ENCODE data around the gene HDAC10. TPM values are rescaled to one million over a fixed set of nuclear protein-coding genes. Genes with fewer than 3 reads are reported as not detected.

Gene HDAC10
- total RNA-seq, 1 donor from 2014 or later = 13.6 TPM

DNA sequence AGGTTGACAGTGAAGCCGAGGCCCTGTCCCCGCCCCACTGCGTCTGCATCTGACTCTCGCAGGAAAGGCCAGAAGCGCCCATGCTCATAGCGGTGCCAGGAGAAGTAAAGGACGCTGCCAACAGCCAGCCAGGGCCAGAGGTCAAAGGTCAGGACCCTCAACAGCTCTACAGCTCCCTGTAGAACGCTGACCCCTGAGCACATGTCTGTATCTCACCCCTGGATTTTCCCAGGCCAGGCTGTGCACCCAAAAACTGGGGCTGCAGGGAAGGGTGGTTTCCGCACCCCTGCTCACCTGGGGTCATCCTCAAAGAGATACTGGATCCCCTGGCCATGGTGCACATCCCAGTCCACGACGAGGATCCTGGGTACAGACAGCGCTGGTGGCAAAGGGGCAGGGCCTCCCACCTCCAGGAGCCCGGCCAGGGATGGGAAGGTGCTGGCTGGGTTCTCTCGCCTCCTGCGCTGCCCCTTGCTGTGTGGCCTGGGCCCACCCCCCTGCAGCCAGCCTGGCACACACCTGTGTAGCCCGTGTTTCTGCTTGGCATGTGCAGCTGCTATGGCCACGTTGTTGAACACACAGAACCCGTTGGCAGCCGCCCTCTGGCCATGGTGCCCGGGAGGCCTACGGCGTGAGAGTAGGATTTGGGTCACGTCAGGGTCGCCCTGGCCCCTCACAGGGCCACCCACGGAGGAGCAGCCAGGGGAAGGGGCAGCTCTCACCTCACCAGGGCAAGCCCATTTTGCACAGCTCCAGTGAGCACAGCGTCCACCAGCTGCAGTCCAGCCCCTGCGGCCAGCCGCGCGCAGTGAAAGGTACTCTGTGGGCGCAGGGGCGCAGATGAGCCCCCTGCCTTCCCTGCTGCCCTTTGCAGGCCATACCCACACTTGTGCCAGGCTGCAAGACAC is 1.5 kb downstream of the HDAC10 start:
- Histone ChIP-seq H3K36me3 (peaks cover 18% of the 10 kb centered on the region), H3K4me3 (peak overlapping the region; percentile 89), H3K27me3 (ENCODE audit: low read depth) (no peaks in the 10 kb centered on the region), H3K4me1 (peaks cover 53% of the 10 kb centered on the region), H3K27ac (replicated peaks) (no peak overlapping the region), H3K9me3 (replicated peaks) (no peaks in the 10 kb centered on the region)
- DNase-seq = no peak
- TF ChIP-seq, protein P1, sequence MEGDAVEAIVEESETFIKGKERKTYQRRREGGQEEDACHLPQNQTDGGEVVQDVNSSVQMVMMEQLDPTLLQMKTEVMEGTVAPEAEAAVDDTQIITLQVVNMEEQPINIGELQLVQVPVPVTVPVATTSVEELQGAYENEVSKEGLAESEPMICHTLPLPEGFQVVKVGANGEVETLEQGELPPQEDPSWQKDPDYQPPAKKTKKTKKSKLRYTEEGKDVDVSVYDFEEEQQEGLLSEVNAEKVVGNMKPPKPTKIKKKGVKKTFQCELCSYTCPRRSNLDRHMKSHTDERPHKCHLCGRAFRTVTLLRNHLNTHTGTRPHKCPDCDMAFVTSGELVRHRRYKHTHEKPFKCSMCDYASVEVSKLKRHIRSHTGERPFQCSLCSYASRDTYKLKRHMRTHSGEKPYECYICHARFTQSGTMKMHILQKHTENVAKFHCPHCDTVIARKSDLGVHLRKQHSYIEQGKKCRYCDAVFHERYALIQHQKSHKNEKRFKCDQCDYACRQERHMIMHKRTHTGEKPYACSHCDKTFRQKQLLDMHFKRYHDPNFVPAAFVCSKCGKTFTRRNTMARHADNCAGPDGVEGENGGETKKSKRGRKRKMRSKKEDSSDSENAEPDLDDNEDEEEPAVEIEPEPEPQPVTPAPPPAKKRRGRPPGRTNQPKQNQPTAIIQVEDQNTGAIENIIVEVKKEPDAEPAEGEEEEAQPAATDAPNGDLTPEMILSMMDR (IDR thresholded peaks at IDR 0.05; ENCODE audit: borderline replicate concordance) = no peak
- intact Hi-C loops (cut with micrococcal nuclease) = no loop called here

- peaks cover 18% of the 10 kb centered on the region for H3K36me3 ChIP-seq
- no peak overlapping the region for H3K27ac ChIP-seq (replicated peaks)
- H3K4me1 ChIP-seq = peaks cover 64% of the 10 kb centered on the region
- TF ChIP-seq, protein P1 (IDR thresholded peaks at IDR 0.05; ENCODE audit: borderline replicate concordance) = no peak
- DNase-seq = no peak
- no peaks in the 10 kb centered on the region for H3K9me3 ChIP-seq (replicated peaks)
- no peak overlapping the region for H3K4me3 ChIP-seq
- no peaks in the 10 kb centered on the region for H3K27me3 ChIP-seq (ENCODE audit: low read depth)
- intact Hi-C loops (cut with micrococcal nuclease) = no loop called here
These were observed 2.6 kb downstream of the HDAC10 start for GRCh38 chr22:50248196-50249081.

DNA sequence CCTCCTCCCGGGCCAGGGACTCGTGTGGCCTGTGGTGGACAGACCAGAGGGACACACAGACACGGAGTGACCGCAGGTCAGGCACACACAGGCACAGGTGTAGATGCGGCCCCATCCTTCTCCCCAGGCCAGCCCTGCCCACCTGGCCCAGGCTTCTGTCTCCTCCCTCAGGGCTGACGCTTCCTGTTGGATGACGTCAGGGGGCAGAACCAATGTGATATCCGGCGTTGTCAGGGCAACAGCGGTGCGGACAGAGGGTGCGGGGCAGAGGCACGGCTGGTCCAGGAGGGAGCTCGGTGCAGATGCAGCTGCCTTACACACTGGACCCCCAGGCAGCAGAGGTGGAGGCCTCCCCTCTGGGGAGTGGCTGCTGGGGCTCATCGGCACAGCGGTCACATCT is 3.3 kb downstream of the HDAC10 start:
- Histone ChIP-seq H3K9me3 (replicated peaks) (no peaks in the 10 kb centered on the region), H3K27ac (replicated peaks) (no peak overlapping the region), H3K4me3 (no peak overlapping the region), H3K27me3 (ENCODE audit: low read depth) (no peaks in the 10 kb centered on the region), H3K36me3 (peaks cover 18% of the 10 kb centered on the region), H3K4me1 (peaks cover 71% of the 10 kb centered on the region)
- no peak for DNase-seq
- TF ChIP-seq, protein P1 (IDR thresholded peaks at IDR 0.05; ENCODE audit: borderline replicate concordance) = no peak
- intact Hi-C loops (cut with micrococcal nuclease) = no loop called here

DNA sequence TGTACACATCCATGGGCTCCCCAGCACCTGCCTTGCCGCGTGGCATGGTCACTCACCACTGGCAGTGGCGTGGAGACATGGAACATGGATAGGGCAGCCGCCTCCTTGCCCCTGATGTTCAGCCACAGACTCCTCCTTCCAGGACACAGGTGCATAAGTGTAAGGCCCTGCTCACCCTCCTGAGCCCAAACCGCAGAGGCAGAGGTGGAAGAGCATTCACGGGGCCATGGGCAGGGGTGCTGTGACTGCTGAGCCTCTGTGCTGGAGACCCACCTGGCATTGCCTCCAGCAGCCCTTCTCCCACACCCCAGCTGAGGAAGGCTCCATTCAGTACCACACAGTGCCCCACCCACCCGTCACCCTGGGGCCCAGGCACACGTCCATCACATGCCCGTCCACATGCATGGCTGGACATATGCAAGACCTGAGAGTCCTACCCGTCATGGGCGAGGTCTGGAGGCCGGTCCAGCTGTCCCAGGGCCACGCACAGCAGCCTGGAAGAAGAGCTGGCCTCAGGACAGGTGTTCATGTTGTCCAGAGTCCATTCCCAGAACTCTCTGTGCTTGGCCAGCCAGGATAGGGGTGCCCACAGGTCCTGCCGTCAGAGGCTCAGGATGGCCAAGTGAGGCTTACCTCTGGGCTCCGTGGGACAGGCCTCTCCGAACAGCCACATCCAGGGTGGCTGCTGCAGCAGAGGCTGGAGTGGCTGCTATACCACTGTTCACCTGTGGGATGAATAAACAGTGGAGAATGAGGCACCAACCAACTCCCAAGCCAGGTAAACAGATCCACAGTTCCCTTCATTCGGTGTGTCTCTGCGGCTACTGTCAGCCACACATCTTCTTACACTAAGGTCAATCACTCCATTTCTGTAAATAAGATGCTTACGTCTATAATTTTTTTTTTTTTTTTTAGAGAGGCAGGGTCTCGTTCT is 4.6 kb downstream of the HDAC10 start:
- TF ChIP-seq, protein P1 (IDR thresholded peaks at IDR 0.05; ENCODE audit: borderline replicate concordance) = no peak
- Histone ChIP-seq H3K4me1 (peaks cover 79% of the 10 kb centered on the region), H3K9me3 (replicated peaks) (no peaks in the 10 kb centered on the region), H3K4me3 (peak overlapping the region; percentile 96), H3K27me3 (ENCODE audit: low read depth) (no peaks in the 10 kb centered on the region), H3K36me3 (peaks cover 18% of the 10 kb centered on the region), H3K27ac (replicated peaks) (no peak overlapping the region)
- intact Hi-C loops (cut with micrococcal nuclease) = no loop called here
- no peak for DNase-seq
